Central memory CD8-positive, alpha-beta T cell (primary cell): ENCODE data around the gene TOX3.

Experiments used
- ATAC-seq: fragments of 150-1000 bp; cut with Tn5 transposase; replicated peaks from 2 replicates; pipeline ENCODE4 v1.10.0; 2022; ENCODE audit warnings: mild to moderate bottlenecking, moderate FRiP score, moderate number of reproducible peaks; ENCODE audit not compliant: poor library complexity, severe bottlenecking; ENCODE audit errors: extremely low read depth
- DNase-seq, 2 donors: peaks; one replicate each; pipeline ENCODE4 v3.0.0; 2021; ENCODE audit warnings: low spot score in 2 of 2
- H3K27ac Mint-ChIP-seq: one replicate; pipeline ENCODE4 v1.8.0; 2022; ENCODE audit warnings: low read depth, mild to moderate bottlenecking, moderate library complexity, mixed read lengths
- H3K27me3 Mint-ChIP-seq: one replicate; pipeline ENCODE4 v1.8.0; 2022; ENCODE audit warnings: mixed read lengths
- H3K36me3 Mint-ChIP-seq: one replicate; pipeline ENCODE4 v1.8.0; 2022; ENCODE audit warnings: mild to moderate bottlenecking, moderate library complexity, mixed read lengths; ENCODE audit not compliant: insufficient read depth
- H3K4me1 Mint-ChIP-seq: one replicate; pipeline ENCODE4 v1.8.0; 2022; ENCODE audit warnings: mixed read lengths
- H3K4me3 Mint-ChIP-seq: one replicate; pipeline ENCODE4 v1.8.0; 2022; ENCODE audit warnings: mild to moderate bottlenecking, moderate library complexity, mixed read lengths
- H3K9me3 Mint-ChIP-seq: one replicate; pipeline ENCODE4 v1.8.0; 2022; ENCODE audit warnings: mixed read lengths

TOX3 gene

GRCh38 chr16:52573365-52574299 is 26.7 kb upstream of the TOX3 start:
- H3K27ac Mint-ChIP-seq = no peak overlapping the region
- no peak for ATAC-seq

GRCh38 chr16:52572656-52573055 is 25.7 kb upstream of the TOX3 start:
- Mint-ChIP-seq H3K9me3 (peaks cover 19% of the 10 kb centered on the region), H3K4me3 (no peak overlapping the region), H3K36me3 (no peaks in the 10 kb centered on the region), H3K4me1 (no peaks in the 10 kb centered on the region), H3K27me3 (peaks cover 9% of the 10 kb centered on the region), H3K27ac (no peak overlapping the region)
- DNase-seq (no peak), ATAC-seq (no peak)

More at GRCh38 chr16:52573365-52574299, 26.7 kb upstream of the TOX3 start:
- H3K4me3 Mint-ChIP-seq = no peak overlapping the region
- H3K36me3 Mint-ChIP-seq = no peaks in the 10 kb centered on the region
- no peak for DNase-seq
- peaks cover 19% of the 10 kb centered on the region for H3K9me3 Mint-ChIP-seq
- no peaks in the 10 kb centered on the region for H3K4me1 Mint-ChIP-seq
- H3K27me3 Mint-ChIP-seq = peaks cover 9% of the 10 kb centered on the region

- DNase-seq = no peak
- H3K36me3 Mint-ChIP-seq = no peaks in the 10 kb centered on the region
- H3K4me3 Mint-ChIP-seq = no peak overlapping the region
- H3K9me3 Mint-ChIP-seq = peaks cover 29% of the 10 kb centered on the region
- H3K4me1 Mint-ChIP-seq = no peaks in the 10 kb centered on the region
- H3K27me3 Mint-ChIP-seq = peaks cover 3% of the 10 kb centered on the region
- H3K27ac Mint-ChIP-seq = no peak overlapping the region
- no peak for ATAC-seq
Observed at GRCh38 chr16:52570495-52571091, 23.6 kb upstream of the TOX3 start.

GRCh38 chr16:52569701-52570100 is 22.8 kb upstream of the TOX3 start:
- H3K27ac Mint-ChIP-seq = no peak overlapping the region
- H3K9me3 Mint-ChIP-seq = peaks cover 34% of the 10 kb centered on the region
- ATAC-seq (no peak), DNase-seq (no peak)
- no peaks in the 10 kb centered on the region for H3K36me3 Mint-ChIP-seq
- no peak overlapping the region for H3K4me3 Mint-ChIP-seq
- H3K27me3 Mint-ChIP-seq = no peaks in the 10 kb centered on the region
- no peaks in the 10 kb centered on the region for H3K4me1 Mint-ChIP-seq

GRCh38 chr16:52568983-52569690 is 22.2 kb upstream of the TOX3 start:
- Mint-ChIP-seq H3K27me3 (no peaks in the 10 kb centered on the region), H3K4me3 (no peak overlapping the region), H3K4me1 (no peaks in the 10 kb centered on the region), H3K27ac (no peak overlapping the region), H3K9me3 (peaks cover 35% of the 10 kb centered on the region), H3K36me3 (no peaks in the 10 kb centered on the region)
- ATAC-seq (no peak), DNase-seq (no peak)

- Mint-ChIP-seq H3K4me1 (no peaks in the 10 kb centered on the region), H3K27me3 (no peaks in the 10 kb centered on the region), H3K27ac (no peak overlapping the region), H3K36me3 (no peaks in the 10 kb centered on the region), H3K4me3 (no peak overlapping the region), H3K9me3 (peaks cover 42% of the 10 kb centered on the region)
- DNase-seq = no peak
- ATAC-seq = no peak
Observed at GRCh38 chr16:52568495-52568894, 21.6 kb upstream of the TOX3 start.

- no peak for ATAC-seq
- Mint-ChIP-seq H3K36me3 (no peaks in the 10 kb centered on the region), H3K27ac (no peak overlapping the region), H3K9me3 (peaks cover 34% of the 10 kb centered on the region), H3K4me1 (no peaks in the 10 kb centered on the region), H3K27me3 (no peaks in the 10 kb centered on the region), H3K4me3 (no peak overlapping the region)
- no peak for DNase-seq
Observed at GRCh38 chr16:52567193-52567592, 20.2 kb upstream of the TOX3 start.

GRCh38 chr16:52563767-52564611 is 17.0 kb upstream of the TOX3 start:
- Mint-ChIP-seq H3K4me1 (no peaks in the 10 kb centered on the region), H3K27ac (no peak overlapping the region), H3K27me3 (no peaks in the 10 kb centered on the region), H3K36me3 (no peaks in the 10 kb centered on the region), H3K4me3 (no peak overlapping the region), H3K9me3 (peaks cover 23% of the 10 kb centered on the region)
- ATAC-seq (no peak), DNase-seq (no peak)

- ATAC-seq (no peak), DNase-seq (no peak)
- Mint-ChIP-seq H3K9me3 (peaks cover 23% of the 10 kb centered on the region), H3K27ac (no peak overlapping the region), H3K4me1 (no peaks in the 10 kb centered on the region), H3K36me3 (no peaks in the 10 kb centered on the region), H3K27me3 (no peaks in the 10 kb centered on the region), H3K4me3 (no peak overlapping the region)
Observed at GRCh38 chr16:52562770-52563169, 15.8 kb upstream of the TOX3 start.

GRCh38 chr16:52561910-52562741 is 15.2 kb upstream of the TOX3 start:
- Mint-ChIP-seq H3K36me3 (no peaks in the 10 kb centered on the region), H3K4me1 (no peaks in the 10 kb centered on the region), H3K9me3 (peaks cover 20% of the 10 kb centered on the region), H3K27me3 (no peaks in the 10 kb centered on the region), H3K27ac (no peak overlapping the region), H3K4me3 (no peak overlapping the region)
- ATAC-seq (no peak), DNase-seq (no peak)

- Mint-ChIP-seq H3K27me3 (no peaks in the 10 kb centered on the region), H3K36me3 (no peaks in the 10 kb centered on the region), H3K9me3 (peaks cover 9% of the 10 kb centered on the region), H3K4me1 (no peaks in the 10 kb centered on the region), H3K4me3 (no peak overlapping the region), H3K27ac (no peak overlapping the region)
- DNase-seq (no peak), ATAC-seq (no peak)
Observed at GRCh38 chr16:52558448-52558847, 11.5 kb upstream of the TOX3 start.
